PC-3 (cell line): ENCODE data around the gene FKBP10.

Experiments used
- CTCF ChIP-seq: fragments of 300-600 bp; sonication (generic); conservative IDR thresholded peaks from 2 replicates; pipeline ENCODE4 v1.5.1; 2017; ENCODE audit warnings: antibody characterized with exemption, low read depth, mild to moderate bottlenecking, low read length
- EZH2 ChIP-seq: fragments of 300-600 bp; sonication (generic); IDR thresholded peaks from one replicate; pipeline ENCODE4 v1.6.1; 2017; ENCODE audit warnings: antibody characterized with exemption, mild to moderate bottlenecking, low read length; ENCODE audit not compliant: unreplicated experiment

GRCh38 chr17:41763327-41763726 lies 49.5 kb upstream of the FKBP10 start:
- TF ChIP-seq CTCF (no peak), EZH2 (no peak)
